Natural killer cell (primary cell): Measurements from ENCODE around the gene MED23. TPM values are rescaled to one million over a fixed set of nuclear protein-coding genes. Genes with fewer than 3 reads are reported as not detected.

Source experiments
- ATAC-seq, 3 donors: fragments of 150-1000 bp in 2 of 3; fragments of 200-7000 bp in 1 of 3; cut with Tn5 transposase; 1 replicate in 1 of 3; 2 replicates in 2 of 3; pipeline ENCODE4 v1.10.0; 2021; ENCODE audit warnings: mild to moderate bottlenecking in 2 of 3, moderate library complexity in 2 of 3
- DNase-seq, 2 donors: peaks; one replicate each; pipeline versions ENCODE4 v3.0.0 to v3.0.0-alpha.2; 2013 to 2021; ENCODE audit warnings: mixed read lengths in 1 of 2
- H3K27ac ChIP-seq: one replicate; pipeline ENCODE4 v1.5.1; 2013; ENCODE audit warnings: mild to moderate bottlenecking, low read length
- H3K27me3 ChIP-seq: one replicate; pipeline ENCODE4 v1.6.1; 2013; ENCODE audit warnings: low read length; ENCODE audit not compliant: control insufficient read depth, insufficient read depth
- H3K36me3 ChIP-seq: one replicate; pipeline ENCODE4 v1.6.1; 2013; ENCODE audit warnings: low read length; ENCODE audit not compliant: control insufficient read depth, insufficient read depth
- H3K4me1 ChIP-seq: one replicate; pipeline ENCODE4 v1.6.1; 2013; ENCODE audit warnings: low read length; ENCODE audit not compliant: control insufficient read depth, insufficient read depth
- H3K4me3 ChIP-seq: one replicate; pipeline ENCODE4 v1.5.1; 2013; ENCODE audit warnings: low read length
- H3K9me3 ChIP-seq: one replicate; pipeline ENCODE4 v1.6.1; 2013; ENCODE audit warnings: low read length; ENCODE audit not compliant: control insufficient read depth, insufficient read depth
- H3K27ac Mint-ChIP-seq, 2 donors: one replicate each; pipeline ENCODE4 v1.8.0; 2022; ENCODE audit warnings: mild to moderate bottlenecking in 2 of 2, mixed read lengths in 2 of 2, moderate library complexity in 1 of 2
- H3K27me3 Mint-ChIP-seq, 2 donors: one replicate each; pipeline ENCODE4 v1.8.0; 2022; ENCODE audit warnings: low read depth in 2 of 2, mixed read lengths in 2 of 2
- H3K36me3 Mint-ChIP-seq: one replicate; pipeline ENCODE4 v1.8.0; 2022; ENCODE audit warnings: mixed read lengths
- H3K4me1 Mint-ChIP-seq, 2 donors: one replicate each; pipeline ENCODE4 v1.8.0; 2022; ENCODE audit warnings: mixed read lengths in 2 of 2
- H3K4me3 Mint-ChIP-seq: one replicate; pipeline ENCODE4 v1.8.0; 2022; ENCODE audit warnings: mild to moderate bottlenecking, moderate library complexity, mixed read lengths
- H3K9me3 Mint-ChIP-seq, 2 donors: one replicate each; pipeline ENCODE4 v1.8.0; 2022; ENCODE audit warnings: mixed read lengths in 2 of 2
- CTCF ChIP-seq: fragments of 200-600 bp; IDR thresholded peaks from one replicate; pipeline ENCODE4 v1.8.0; 2022; ENCODE audit warnings: antibody characterized with exemption
- WGBS: methylation state at CpG from one replicate; pipeline ENCODE4 v1.1.7; 2013; ENCODE audit warnings: missing lambda C conversion rate; ENCODE audit not compliant: insufficient coverage; 5-methylcytosine and 5-hydroxymethylcytosine counted together
- intact Hi-C: fragments of 100-400 bp; cut with micrococcal nuclease; formaldehyde crosslinking; loops from one replicate; pipeline ENCODE4 v1.14.2; 2022
- total RNA-seq, 4 donors: library from RNA; stranded (reverse); fragments of 120-200 nt in 1 of 4; gene quantifications; one replicate each; pipeline versions ENCODE4 v1.2.3 to v1.2.4, GENCODE V29; 2013 to 2022

Gene MED23
- total RNA-seq, 3 donors from 2014 or later (not counting 1 experiment from before 2014, with no cell fraction given): 63.8 to 71.2 (median 67.4) TPM

GRCh38 chr6:131638013-131638412 lies 10.0 kb upstream of the MED23 start:
- no peaks in the 10 kb centered on the region for H3K4me1 ChIP-seq
- DNase-seq (no peak), ATAC-seq (no peak)
- peaks cover 0 to 4% of the 10 kb centered on the region in 2 donors for H3K27me3 Mint-ChIP-seq
- no peaks in the 10 kb centered on the region for H3K36me3 Mint-ChIP-seq
- intact Hi-C loops: no loop called here
- no peaks in the 10 kb centered on the region for H3K9me3 ChIP-seq
- no peak overlapping the region for H3K27ac Mint-ChIP-seq
- no peaks in the 10 kb centered on the region for H3K27me3 ChIP-seq
- no peaks in the 10 kb centered on the region for H3K9me3 Mint-ChIP-seq
- H3K27ac ChIP-seq: no peak overlapping the region
- no peak for TF ChIP-seq CTCF
- no peaks in the 10 kb centered on the region for H3K36me3 ChIP-seq
- no peak overlapping the region for H3K4me3 Mint-ChIP-seq
- no peaks in the 10 kb centered on the region for H3K4me1 Mint-ChIP-seq
- WGBS: 79% methylated on average over 2 of the region's 2 CpGs
- H3K4me3 ChIP-seq: no peak overlapping the region

GRCh38 chr6:131636880-131637792 lies 9.1 kb upstream of the MED23 start, which contains the start of gene ENPP3:
ENPP3 (plus strand) TSS chr6:131637302; CDS start chr6:131637385, 83 bp downstream.
- no peaks in the 10 kb centered on the region for H3K4me1 ChIP-seq
- no peak for TF ChIP-seq CTCF
- H3K27me3 Mint-ChIP-seq: peaks cover 0 to 4% of the 10 kb centered on the region in 2 donors

GRCh38 chr6:131635384-131636340 lies 7.6 kb upstream of the MED23 start:
- Mint-ChIP-seq H3K36me3 (no peaks in the 10 kb centered on the region), H3K27ac (no peak overlapping the region), H3K4me3 (no peak overlapping the region), H3K27me3 (peaks cover 0 to 4% of the 10 kb centered on the region in 2 donors), H3K4me1 (no peaks in the 10 kb centered on the region), H3K9me3 (no peaks in the 10 kb centered on the region)
- DNase-seq: no peak
- Histone ChIP-seq H3K4me1 (no peaks in the 10 kb centered on the region), H3K36me3 (no peaks in the 10 kb centered on the region), H3K27ac (no peak overlapping the region), H3K27me3 (no peaks in the 10 kb centered on the region), H3K9me3 (no peaks in the 10 kb centered on the region), H3K4me3 (no peak overlapping the region)
- WGBS: 91% methylated on average over 11 of the region's 11 CpGs
- intact Hi-C loops: no loop called here
- TF ChIP-seq CTCF: no peak
- ATAC-seq: no peak

More at GRCh38 chr6:131636880-131637792, 9.1 kb upstream of the MED23 start, which contains the start of gene ENPP3:
- no peak within 1 kb of the TSS for H3K4me3 ChIP-seq
- H3K27ac Mint-ChIP-seq: no peak within 1 kb of the TSS
- H3K4me3 Mint-ChIP-seq: no peak within 1 kb of the TSS
- no peaks in the 10 kb centered on the region for H3K27me3 ChIP-seq
- no peak for DNase-seq
- no peaks in the 10 kb centered on the region for H3K9me3 Mint-ChIP-seq
- no peak for ATAC-seq
- H3K27ac ChIP-seq: no peak within 1 kb of the TSS
- 88% methylated on average over 7 of the region's 10 CpGs for WGBS
- no peaks in the 10 kb centered on the region for H3K4me1 Mint-ChIP-seq
- H3K36me3 ChIP-seq: no peaks in the 10 kb centered on the region
- H3K9me3 ChIP-seq: no peaks in the 10 kb centered on the region
- H3K36me3 Mint-ChIP-seq: no peaks in the 10 kb centered on the region
- intact Hi-C loops: no loop called here
